RKO (cell line): Measurements from ENCODE around the gene TOP3B.
A peak's percentile ranks its signal among the peaks of the same experiment; 100 is the strongest.

Experiments
- DNase-seq: peaks from one replicate; pipeline ENCODE4 v3.0.0-alpha.2; 2016; ENCODE audit warnings: low spot score

TOP3B gene

DNA sequence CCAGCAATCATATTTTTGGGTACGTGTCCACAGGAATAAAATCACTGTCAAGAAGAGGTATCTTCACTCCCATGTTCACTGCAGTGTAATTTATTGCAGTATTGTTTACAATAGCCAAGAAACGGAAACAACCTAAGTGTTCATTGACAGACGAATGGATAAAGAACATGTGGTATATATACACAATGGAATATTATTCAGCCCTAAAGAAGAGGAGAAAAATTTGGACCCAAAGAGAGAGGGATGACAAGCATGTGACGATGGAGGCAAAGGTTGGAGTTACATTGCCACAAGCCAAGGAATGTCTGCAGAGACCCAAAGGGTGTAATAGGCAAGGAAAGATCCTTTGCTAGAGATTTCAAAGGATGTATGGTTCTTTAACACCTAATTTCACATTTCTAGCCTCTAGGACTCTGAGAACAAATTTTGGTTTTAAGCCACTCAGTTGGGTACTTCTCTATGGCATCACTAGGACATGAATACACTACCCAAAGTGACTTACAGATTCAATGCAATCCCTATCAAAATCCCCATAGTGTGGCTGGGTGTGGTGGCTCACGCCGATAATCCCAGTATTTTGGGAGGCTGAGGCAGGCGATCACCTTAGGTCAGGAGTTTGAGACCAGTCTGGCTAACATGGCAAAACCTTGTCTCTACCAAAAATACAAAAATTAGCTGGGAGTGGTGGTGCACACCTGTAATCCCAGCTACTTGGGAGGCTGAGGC is 31.1 kb upstream of the TOP3B start:
- no peak for DNase-seq

DNA sequence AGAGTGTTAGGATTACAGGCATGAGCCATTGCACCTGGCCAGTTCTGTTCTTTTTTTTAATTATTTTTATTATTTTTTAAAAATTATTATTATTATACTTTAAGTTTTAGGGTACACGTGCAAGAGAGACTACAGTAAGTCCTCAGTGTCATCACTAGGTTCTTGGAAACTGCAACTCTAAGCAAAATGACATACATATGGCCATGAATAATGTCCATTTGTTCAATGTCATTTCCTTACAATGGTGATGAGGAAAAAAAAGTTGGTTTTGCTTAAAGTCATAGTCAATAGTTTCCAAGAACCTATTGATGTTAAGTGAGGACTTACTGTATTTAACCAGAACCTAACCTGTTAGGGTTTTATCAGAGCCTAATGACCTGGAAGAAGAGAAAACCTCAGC is 29.4 kb upstream of the TOP3B start:
- no peak for DNase-seq

DNA sequence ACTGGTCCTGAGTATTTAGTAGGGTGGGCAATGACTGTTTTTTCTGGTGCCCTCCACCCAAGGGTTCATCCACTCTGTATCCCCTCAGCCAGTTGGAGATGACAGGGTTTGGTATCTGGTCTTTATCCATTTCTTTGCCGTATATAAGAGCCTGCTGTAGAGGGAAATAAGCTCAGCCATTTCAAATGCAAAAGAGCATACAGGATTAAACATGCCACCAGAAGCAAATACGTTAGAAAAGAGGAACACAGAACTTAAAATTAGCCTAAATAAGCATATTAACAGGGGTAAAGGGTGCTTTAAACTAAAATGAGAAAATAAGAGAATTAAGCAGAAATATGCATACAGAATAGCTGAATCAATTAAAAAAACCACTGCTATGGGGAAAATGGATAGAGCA is 27.8 kb upstream of the TOP3B start:
- DNase-seq, result no peak

DNA sequence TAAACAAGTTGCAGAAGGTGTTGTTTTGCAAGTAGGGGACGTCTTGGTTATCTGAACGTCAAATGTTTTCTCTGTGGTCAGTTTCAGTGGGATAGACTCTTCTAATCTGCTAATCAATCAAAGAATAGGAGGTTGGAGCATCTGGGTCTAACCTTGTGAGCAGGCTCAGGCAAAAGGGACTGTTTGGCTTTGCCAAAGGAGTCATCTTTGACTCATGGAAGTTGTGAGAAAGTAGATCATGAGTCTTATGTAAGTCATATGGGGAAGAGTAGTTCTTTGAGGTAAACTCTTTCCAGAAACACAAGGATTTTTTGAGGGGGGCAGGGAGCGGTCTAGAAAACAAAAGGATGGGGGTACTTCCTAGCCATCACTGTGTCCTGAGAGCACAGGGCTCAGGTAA is 27.1 kb upstream of the TOP3B start:
- peak; percentile 72 for DNase-seq

- DNase-seq, result no peak
These were observed 24.0 kb upstream of the TOP3B start for GRCh38 chr22:22006596-22006990.

GRCh38 chr22:22005945-22006595 is 23.5 kb upstream of the TOP3B start:
- DNase-seq, result no peak

DNA sequence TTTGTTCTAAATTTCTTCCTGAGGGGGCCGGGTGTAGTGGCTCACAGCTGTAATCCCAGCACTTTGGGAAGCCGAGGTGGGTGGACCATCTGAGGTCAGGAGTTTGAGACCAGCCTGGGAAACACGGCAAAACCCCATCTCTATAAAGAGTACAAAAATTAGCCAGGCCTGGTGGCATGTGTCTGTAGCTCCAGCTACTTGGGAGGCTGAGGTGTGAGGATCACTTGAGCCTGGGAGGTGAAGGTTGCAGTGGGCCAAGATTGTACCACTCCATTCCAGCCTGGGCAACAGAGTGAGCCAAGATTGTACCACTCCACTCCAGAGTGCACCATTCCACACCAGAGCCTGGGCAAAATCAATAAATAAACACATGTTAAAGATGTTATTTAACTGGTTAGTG is 20.6 kb upstream of the TOP3B start:
- no peak for DNase-seq

- DNase-seq, result no peak
These were observed 20.0 kb upstream of the TOP3B start for GRCh38 chr22:22002526-22003055.

DNA sequence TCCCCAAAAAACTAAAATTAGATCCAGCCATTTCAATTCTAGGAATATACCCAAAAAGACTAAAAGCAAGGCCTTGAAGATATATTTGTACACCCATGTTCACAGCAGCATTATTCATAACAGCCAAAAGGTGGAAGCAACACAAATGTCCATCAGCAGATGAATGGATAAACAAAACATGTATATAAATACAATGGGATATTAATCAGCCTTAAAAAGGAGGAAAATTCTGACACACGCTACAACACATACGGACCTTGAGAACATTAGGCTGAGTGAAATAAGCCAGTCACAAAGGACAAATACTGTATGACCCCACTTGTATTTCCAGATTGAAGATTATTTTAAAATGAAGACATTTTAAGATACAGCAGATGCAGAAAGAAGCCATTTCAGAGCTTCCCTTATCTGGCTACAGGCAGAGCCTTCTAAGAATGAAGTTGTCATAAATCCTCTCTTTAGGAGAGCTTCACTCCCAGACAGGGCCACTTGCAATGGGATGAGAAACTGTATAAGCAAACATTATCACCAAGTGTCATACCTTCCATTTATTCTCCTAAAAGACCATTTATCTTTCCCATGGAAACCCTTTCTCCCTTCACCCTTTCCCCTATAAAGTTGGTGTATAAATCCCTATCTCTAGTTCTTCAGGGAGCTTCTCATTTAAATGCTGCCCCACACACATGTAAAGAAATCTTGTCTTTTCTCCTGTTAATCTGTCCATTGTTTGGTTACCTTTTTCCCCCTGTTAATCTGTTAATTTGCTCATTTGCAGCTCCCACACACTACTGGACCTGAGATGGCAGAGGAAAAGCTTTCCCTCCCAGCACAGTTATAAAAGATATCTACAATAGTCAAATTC is 19.3 kb upstream of the TOP3B start:
- DNase-seq, result no peak

DNA sequence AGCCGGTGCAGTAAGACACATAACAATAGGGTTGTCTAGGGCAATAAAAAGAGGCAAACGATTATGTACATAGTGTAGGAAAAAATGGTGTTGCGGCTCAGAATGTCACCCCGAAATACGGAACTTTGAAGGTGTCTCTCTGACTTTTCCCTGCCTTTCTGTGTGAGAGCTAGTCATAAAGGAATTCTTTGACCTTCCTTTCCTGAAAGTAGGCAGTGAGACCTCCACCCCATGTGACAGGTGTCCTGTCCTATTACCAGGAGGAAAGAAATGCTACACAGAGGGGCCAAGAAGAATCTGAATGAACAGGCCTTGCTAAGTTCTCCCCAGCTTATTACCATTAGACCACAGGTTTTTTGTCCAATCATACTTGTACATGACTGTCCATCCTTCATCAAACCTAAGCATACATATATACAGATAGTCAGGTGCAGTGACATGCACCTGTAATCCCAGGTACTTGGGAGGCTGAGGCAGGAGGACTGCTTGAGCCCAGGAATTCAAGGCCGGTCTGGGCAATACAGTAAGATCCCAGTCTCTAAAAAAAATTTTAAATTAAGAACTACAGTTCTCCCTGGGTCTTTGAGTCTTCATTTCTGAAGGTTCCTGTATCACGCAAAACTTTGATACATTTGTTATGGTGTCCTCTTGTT is 16.1 kb upstream of the TOP3B start:
- no peak for DNase-seq

DNA sequence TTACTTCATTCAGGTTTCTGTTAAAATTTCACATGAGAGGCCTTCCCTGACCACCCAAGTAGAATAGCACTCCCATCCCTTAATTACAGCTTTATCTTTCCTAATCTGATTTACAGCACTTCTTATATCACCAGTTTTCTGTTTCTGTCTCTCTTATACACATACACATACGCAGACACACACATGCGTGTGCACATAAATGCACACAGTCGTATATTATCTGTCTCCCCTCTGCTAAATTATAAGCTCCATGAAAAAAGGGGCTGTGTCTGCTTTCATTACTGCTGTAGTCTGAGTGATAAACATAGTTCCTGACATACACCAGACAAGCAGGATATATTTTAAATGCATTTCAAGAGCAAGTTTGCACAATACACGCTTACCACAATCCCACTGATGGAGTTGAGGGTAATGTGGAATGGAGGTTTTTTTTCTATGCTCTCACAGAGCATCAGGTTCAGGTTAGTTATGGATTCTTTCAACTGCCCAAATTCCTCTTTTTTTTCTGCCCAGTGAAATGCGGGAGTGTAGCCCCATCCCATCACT is 13.7 kb upstream of the TOP3B start:
- DNase-seq, result no peak

DNA sequence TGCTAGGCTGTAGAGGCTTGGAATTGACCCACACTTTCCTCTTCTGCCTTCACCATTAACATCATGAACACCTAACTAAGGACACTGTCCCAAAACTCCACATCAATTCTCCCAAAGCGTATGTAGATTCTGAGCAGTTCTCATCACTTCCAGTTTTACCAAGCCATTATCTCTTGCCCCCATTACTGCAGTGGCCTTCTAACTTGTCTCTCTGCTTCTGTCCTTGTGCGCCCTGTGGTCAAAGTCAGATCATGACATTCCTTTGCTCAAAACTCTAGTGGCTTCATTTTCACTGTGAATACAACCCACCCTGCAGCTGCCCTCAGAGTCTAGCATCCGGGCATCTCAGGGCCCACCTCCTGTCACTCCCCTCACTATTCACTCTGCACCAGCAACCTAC is 13.1 kb upstream of the TOP3B start:
- no peak for DNase-seq

GRCh38 chr22:21994881-21995444 is 12.4 kb upstream of the TOP3B start:
- no peak for DNase-seq

- no peak for DNase-seq
These were observed 10.1 kb upstream of the TOP3B start for GRCh38 chr22:21992593-21993237.

GRCh38 chr22:21991774-21992173 is 9.2 kb upstream of the TOP3B start:
- no peak for DNase-seq

- DNase-seq, result no peak
These were observed 8.7 kb upstream of the TOP3B start for GRCh38 chr22:21991304-21991596.

DNA sequence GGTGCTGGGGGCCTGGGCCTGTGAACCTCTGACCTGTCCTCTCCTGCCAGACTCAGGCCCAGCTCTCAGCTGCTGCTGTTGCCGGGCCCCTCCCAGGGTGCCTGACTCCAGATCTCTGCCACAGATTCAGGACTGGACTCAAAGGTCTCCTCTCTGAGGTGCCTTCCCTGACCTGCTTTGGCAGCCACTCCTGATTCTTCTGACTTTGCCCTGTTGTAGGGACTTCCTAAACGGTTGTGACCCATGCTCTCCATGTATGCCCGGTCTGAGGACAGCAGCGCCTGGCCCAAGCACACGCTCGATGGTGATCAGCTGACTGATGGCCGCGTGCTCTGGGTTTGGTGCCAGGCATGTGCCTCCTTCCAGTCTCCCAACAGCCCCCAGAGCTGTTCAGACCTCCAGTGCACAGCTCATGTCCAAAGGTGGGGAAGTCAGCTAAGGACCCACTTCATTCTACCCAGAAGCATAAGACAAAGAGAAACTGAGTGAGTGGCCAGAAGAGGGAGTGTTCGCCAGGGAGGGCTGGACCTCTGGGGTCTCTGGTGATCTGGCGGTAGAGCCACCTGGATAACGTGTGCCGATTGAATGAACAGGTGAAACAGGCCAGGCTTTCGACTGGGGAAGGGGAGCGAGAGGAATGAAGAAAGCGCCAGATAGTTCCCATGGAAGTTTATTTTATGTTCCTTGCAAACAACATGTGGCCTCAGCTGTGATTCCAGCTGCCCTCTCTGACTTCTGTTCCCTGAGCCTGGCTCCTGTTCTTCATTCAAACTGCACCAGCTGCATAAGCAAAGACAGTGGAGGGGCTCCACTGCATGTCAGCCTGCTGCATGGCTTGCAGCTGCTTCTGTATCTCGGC is 8.1 kb upstream of the TOP3B start:
- DNase-seq, result no peak

DNA sequence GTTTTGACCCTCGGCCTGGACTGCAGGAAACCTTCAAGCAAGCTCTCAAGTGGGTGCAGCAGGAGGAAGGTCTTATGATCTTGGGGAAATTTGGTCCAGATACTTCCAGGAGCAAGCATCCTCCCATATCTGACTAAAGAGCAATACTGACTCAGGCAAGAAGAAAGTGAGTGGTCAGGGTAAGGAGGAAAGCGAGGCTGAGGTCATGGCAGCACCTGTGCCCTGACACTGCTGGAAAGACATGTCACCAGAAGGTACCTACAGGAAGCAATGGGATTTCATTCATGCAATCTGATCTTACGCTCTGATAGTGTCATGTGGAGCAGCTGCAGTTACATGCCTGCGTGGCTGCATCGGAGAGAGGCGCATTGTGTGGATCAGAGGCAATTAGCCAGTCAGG is 6.5 kb upstream of the TOP3B start:
- no peak for DNase-seq

GRCh38 chr22:21985214-21985613 is 2.6 kb upstream of the TOP3B start:
- DNase-seq, result no peak

DNA sequence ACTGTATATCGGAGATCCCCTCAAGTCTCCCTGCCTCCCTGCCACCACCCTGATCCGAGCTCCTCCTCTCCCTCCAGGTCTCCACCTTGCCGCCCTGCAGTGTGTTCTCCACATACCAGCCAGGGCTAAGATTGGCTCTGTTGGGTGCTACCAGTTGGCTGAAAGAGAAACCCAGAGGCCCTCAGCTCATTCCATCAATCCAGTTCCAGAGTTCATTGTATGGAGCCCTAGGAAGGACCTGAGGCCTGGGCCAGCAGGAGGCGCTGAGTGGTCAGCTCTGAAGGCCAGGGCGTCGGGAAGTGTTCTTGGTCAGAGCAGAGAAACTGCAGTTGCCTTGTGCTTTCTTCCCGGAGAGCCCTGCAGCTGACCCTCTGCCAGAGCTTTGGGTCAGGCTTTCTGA is 2.2 kb upstream of the TOP3B start:
- no peak for DNase-seq
